Coronary artery (tissue), 2 donors: ENCODE results near the gene CD200R1.

ENCODE experiments used
- DNase-seq: peaks from one replicate; pipeline ENCODE4 v3.0.0-alpha.2; 2017; ENCODE audit warnings: low spot score
- H3K27ac ChIP-seq, 2 donors: fragments of 200-600 bp; sonication (generic); one replicate each; pipeline ENCODE4 v1.5.1; 2016 to 2019
- H3K4me3 ChIP-seq: fragments of 200-600 bp; sonication (generic); 2 replicates; pipeline ENCODE4 v1.5.1; 2016; ENCODE audit warnings: mild to moderate bottlenecking, moderate library complexity
- TF ChIP-seq, protein P1 (sequence below): fragments of 200-600 bp; sonication (generic); IDR thresholded peaks from one replicate; pipeline ENCODE4 v1.5.1; 2019; ENCODE audit warnings: antibody characterized with exemption

The CD200R1 gene

DNA sequence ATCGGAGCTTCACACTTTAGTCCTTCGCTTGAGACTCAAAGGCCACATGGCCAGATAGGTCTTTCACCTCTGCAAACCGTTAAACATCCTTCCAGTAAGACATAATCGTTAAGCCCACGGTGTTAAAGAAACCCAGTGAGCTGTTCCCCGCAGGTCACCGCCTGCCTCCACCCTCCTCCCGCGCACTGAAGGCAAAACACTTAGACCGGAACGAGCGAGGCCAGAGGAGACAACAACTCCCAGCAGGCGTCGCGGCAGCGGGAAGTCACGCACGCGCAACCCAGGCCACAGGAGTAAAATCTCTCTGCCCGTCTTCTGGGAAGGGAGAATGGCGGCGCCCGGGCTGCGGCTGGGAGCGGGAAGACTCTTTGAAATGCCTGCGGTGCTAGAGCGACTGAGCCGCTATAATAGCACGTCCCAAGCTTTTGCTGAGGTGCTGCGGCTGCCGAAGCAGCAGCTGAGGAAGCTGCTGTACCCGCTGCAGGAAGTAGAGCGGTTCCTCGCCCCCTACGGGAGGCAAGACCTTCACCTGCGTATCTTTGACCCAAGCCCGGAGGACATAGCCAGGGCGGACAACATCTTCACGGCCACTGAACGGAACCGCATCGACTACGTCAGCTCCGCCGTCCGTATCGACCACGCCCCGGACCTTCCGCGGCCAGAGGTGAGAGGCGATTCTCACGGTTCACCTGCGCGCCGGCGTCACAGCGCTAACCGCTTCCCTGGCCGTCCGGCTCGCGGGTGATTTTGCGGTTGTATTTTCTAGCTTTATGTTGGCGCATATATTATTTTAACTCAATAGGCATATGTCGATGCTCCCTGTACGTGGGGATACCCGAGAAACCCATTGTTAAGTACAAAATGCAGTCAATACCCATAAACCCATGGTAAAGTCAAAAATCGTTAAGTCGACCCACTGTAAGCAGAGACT is 16.0 kb upstream of the CD200R1 start, which contains the start of gene GTPBP8:
GTPBP8 (plus strand) TSS at position 313 of the 931 bp plus-strand sequence; CDS start at position 329, 16 bp downstream.
- Histone ChIP-seq H3K4me3 (peak within 1 kb of the TSS; percentile 99), H3K27ac (peak within 1 kb of the TSS; percentile 95 to 98)
- peak; percentile 90 for DNase-seq
- TF ChIP-seq, protein P1, sequence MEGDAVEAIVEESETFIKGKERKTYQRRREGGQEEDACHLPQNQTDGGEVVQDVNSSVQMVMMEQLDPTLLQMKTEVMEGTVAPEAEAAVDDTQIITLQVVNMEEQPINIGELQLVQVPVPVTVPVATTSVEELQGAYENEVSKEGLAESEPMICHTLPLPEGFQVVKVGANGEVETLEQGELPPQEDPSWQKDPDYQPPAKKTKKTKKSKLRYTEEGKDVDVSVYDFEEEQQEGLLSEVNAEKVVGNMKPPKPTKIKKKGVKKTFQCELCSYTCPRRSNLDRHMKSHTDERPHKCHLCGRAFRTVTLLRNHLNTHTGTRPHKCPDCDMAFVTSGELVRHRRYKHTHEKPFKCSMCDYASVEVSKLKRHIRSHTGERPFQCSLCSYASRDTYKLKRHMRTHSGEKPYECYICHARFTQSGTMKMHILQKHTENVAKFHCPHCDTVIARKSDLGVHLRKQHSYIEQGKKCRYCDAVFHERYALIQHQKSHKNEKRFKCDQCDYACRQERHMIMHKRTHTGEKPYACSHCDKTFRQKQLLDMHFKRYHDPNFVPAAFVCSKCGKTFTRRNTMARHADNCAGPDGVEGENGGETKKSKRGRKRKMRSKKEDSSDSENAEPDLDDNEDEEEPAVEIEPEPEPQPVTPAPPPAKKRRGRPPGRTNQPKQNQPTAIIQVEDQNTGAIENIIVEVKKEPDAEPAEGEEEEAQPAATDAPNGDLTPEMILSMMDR, result no peak

- DNase-seq, result no peak
- TF ChIP-seq, protein P1, result no peak
- Histone ChIP-seq H3K4me3 (no peak overlapping the region), H3K27ac (no peak overlapping the region)
These were observed 12.9 kb upstream of the CD200R1 start for GRCh38 chr3:112987710-112988334.

DNA sequence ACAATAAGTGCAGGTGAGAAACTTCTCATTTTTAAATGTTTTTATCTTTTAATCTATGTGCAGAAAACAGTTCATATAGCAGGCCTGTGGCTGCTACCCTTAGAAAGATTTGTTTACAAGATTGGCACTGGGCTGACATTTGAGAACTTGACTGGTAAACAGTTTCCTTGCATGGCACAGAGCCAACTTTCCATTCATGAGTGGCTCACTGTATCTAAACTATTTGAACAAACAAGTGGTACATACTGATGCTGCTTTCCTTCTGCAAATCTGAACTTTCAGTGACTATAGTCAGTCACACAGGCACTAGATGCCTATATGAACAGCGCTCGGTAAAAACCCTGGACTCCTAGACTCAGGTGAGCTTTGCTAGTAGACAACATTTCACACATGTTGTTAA is 9.6 kb upstream of the CD200R1 start:
- DNase-seq, result no peak
- TF ChIP-seq, protein P1, result no peak
- Histone ChIP-seq H3K27ac (no peak overlapping the region), H3K4me3 (no peak overlapping the region)

DNA sequence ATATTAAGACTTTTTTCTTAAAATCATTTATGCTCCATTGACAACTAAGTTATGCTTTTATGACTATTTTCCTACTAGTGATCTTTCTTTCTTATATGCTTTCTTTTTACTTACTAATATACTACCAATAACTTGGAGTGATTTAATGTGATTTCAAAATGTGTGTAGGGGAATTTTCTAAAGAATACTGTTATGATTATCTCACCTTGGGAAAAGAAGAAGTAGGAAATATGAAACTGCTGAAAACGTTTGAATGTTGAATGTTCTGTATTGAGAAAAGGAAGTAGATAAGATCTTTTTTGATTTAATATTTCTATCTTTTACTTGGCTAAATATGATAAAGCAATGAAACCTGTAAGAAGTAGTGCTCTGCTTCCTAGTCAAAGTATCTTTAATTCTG is 7.8 kb upstream of the CD200R1 start:
- TF ChIP-seq, protein P1, result no peak
- Histone ChIP-seq H3K4me3 (no peak overlapping the region), H3K27ac (no peak overlapping the region)
- DNase-seq, result no peak

GRCh38 chr3:112980080-112980479 is 5.2 kb upstream of the CD200R1 start:
- no peak overlapping the region for H3K27ac ChIP-seq
- TF ChIP-seq, protein P1, result no peak
- H3K4me3 ChIP-seq, result no peak overlapping the region
- no peak for DNase-seq

GRCh38 chr3:112979244-112979832 is 4.4 kb upstream of the CD200R1 start:
- Histone ChIP-seq H3K4me3 (no peak overlapping the region), H3K27ac (no peak overlapping the region)
- no peak for DNase-seq
- TF ChIP-seq, protein P1, result peak; percentile 53
